ENCODE results near the gene CHSY1. TPM values are rescaled to one million over a fixed set of nuclear protein-coding genes. Genes with fewer than 3 reads are reported as not detected.
A peak's percentile ranks its signal among the peaks of the same experiment; 100 is the strongest.

CHSY1 gene
- total RNA-seq, 2 donors from 2014 or later = 10.6 to 11.7 TPM

DNA sequence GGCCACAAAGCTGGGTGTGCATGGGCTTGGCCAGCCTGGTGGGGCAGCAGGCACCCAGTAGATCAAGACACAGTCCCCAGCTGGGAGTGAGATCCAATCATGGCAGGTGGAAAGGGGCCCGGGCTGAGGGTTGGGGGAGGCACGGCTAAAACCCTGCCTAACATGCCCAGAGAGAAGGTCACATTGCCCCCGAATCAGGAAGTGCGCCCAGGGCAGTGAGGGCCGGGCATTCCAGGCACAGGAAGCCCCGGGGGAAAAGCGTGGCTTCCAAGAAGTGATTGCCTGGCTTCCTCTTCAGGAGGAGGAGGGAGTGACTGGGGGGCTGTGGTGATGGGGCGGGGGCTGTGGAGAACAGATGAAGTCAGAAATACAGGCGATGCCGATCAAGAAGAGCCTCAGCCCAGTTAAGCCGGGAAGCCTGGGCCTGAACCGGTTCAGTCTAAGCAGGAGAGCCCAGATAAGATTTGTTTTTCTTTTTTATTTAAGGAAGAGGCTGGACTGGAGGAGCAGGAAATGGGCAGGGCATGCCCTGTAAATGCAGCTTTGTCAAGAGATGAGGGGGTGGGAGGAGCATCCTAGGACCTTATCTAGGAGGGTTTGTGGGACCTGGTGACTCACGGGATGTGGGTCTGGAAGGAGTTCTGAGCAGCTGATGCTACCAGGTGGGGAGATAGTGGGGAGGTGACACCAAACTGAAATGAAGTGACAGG, 83.9 kb downstream of the CHSY1 start:
- ATAC-seq (peak; percentile 90), DNase-seq (peak; percentile 33 to 64)
- intact Hi-C loops (cut with DNase I, micrococcal nuclease) = no loop called here

DNA sequence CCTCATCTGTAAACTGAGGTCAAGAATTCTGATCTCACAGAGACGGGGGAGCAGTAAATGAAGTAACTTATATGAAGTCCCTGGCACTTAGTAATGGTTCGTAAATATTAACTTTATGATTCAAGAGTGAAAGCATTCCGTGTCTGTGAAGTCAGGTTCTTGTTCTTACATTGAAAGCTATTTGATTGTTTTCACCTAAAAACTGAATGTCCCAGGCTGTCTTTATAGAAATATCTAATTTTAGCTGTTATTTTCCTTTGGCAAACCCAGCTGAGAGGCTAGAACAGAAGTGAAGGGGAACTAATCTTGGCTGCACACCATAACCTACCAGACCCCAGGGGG, 84.5 kb downstream of the CHSY1 start:
- ATAC-seq (no peak), DNase-seq (no peak)
- intact Hi-C loops (cut with DNase I, micrococcal nuclease) = no loop called here

DNA sequence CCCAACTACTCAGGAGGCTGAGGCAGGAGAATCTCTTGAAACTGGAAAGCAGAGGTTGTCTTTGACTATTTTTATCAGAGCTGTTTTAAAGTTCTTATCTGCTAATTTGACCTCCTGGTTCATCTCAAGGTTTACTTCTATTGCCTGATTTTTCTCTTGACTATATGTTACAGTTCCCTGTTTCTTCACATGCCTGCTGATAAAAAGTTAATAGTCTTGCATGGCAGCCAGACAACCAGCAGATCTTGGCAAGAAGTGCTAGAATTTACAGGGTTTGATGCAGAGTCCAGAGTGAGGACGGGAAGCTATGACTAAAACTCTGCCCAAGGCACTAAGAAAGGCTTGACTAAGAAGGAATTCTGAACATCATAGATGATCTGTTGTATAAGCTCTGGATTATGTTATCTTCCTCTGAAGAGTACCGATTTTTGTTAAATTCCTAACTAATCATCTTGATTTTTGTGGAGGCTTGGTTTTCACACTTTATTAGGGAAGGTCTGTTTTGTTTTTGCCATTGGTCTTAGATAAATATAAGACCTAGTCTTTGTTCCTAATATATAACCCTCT, 85.9 kb downstream of the CHSY1 start:
- DNase-seq = no peak

DNA sequence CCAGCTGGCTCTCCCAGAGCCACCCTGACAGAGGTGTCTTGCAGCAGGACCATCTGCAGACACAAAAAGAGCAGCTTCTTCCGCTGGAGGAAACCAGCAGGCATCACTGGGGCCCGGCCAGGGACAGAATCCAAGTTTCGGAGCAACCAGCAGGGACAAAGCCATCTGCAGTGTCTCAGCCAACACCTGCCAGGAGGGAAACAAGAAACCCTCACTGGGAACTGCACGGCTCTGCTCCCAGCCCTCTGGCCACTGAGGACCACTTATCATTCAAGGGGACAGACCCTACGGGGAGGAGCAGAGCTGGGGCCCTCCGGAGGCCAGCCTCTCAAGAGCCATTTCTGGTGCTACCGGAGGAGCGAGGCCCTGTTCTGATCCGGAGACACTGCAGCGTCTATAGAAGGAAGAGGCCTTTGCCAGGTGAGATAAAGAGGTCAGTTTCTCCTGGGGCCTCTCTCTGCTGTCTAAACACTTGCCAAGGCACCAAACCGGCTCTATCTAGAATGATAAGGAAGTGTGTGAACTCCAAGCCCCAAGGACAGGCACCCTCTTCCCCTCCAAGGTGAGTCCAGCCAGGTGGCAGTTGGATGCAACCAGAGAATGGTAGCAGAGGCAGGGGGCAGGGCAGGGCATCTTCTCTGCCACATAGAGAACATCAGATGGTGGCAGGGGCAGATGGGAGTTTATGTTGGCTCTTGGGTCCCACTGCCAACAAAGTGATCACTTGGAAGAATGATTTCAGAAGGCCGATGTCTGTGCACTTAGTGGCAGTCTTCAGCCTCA, 89.0 kb downstream of the CHSY1 start:
- ATAC-seq (no peak), DNase-seq (no peak)
- intact Hi-C loops (cut with DNase I, micrococcal nuclease) = no loop called here

More for the DNA sequence above, 85.9 kb downstream of the CHSY1 start:
- intact Hi-C loops (cut with DNase I, micrococcal nuclease) = no loop called here
- no peak for ATAC-seq

DNA sequence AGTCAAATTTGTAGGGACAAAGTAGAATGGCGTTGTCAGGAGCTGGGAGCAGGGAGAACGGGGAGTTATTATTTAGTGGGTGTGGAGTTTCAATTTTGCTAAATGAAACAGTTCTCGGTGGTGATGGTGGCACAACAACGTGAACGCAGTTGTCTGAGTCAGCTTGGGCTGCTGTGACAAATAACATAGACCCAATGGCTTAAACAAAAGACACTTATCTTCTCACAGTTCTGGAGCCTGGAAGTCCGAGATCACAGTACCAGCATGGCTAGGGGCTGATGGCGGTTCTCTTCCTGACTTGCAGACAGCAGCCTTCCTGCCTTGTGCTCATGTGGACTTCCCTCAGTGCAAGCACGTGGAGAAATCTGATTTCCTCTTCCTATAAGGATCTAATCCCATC, 90.2 kb downstream of the CHSY1 start:
- no peak for ATAC-seq
- intact Hi-C loops (cut with DNase I, micrococcal nuclease) = no loop called here
- no peak for DNase-seq

DNA sequence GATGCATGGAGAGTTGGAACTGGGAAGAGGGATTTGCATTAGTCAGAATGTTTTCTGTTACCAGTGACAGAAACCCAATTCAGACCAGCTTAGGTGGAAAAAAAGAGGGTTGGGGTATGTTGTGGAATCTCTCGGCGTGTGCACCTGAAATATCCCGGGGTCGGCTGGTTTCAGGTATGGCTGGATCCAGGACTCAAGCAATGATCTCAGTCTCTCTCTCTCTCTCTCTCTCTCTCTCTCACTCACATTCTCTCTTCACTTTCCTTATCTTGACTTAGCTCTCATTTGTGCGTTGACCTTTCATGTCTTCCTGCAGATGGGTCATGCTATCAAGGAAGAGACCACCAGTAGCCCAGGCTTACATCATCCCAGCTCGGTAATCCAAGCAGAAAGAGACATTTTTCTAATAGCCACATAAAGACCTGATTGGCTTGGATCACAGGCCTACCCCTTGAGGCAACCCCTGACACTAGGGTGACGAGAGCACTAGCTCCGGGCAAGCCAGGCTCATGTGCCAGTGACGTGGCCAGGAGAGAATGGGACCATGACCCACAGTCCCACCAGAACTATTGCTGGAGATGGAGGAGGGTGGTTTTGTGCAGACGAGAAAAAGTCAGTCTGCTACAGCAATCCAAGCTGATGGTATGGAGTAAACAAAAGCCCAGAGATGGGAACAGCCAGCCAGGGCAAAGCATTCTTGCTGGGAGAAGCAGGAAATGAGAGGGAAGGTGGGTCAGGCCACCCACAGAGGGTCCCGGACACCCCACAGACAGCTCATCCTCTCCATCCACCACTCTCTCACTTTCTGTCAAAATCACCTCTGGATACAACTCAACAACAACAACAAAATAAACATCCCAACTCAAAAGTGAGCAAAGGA, 91.7 kb downstream of the CHSY1 start:
- DNase-seq (no peak), ATAC-seq (no peak)
- intact Hi-C loops (cut with DNase I, micrococcal nuclease) = no loop called here

DNA sequence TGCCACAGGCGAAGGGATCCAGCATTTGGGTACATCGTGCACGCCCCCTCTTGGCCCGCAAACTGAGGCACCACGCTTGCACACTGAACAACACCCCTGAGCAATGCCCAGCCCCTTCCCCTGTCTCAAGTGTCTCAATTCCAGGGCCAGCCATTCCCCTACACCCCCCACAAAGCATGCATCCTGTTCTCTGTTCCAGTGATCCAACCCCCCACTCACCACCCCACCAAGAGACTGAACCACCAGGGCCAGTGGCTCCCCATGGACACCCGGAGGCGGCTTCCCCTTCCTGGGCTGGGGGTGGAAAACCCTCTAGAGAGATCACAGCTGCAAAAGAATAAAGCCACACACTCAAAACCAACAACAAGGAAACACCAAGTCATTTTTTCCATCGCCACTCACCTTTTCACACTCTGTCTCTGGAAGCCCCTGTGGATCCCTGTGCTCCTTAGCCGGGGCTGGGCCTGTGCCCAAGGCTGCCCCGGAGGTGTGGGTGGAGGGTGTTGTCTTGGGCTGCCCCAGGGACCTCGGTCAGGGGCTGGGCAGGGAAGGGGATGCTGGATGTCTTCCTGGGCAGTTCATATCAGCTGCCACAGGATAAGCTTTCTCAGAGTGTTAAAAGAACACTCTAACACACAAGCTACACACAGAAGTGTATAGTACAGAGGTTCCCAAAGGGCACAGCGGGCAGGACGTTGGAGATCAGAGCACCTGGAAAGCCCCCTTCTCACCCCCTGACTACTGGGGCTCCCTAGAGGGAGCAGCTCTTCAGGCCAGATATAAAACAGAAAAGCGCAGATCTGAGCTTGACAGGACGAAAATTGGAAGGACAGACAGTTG, 92.5 kb downstream of the CHSY1 start:
- no peak for DNase-seq
- intact Hi-C loops (cut with DNase I, micrococcal nuclease) = no loop called here
- no peak for ATAC-seq

DNA sequence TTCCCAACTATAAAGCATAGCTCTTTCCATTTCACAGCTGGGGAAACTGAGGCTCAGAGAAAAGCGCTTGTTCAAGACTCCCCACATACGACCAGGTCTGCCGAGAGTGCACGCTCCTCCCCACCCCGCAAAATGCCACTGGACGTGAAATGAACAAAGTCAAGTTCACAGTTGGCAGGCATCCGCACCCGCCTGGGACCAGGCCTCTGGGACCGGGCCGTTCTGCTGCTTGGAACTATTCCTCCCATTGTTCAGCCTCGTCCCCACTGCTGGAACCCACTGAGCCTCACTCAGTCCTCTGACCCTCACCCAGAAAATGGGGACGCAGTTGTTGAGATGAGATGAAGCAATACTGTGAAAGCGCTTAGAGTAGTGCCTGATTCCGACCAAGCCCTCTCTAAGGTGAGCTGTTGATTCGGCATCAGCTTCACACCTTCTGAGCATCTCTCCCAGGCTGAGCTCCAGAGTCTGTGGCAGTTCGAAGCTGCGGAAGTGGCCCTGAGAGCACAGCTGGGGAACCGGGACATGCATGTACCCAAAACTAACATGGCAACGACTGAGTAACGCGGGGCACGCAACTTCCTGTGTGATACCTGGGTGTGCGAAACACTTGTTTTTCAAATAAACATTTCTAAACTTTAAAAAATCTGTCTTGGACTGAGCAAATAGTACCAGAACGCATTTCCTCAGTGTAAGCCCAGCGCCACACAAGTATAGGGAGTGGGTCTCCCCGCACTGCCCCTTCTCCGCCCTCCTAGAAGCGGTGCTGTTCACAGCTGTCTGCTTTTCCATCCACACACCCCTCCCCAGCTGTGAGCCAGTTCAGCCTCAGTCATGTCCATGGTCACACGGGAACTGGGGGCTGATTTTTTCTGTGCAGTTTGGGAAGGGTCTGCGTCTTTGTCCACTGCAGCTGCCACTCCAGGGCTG, 93.4 kb downstream of the CHSY1 start:
- intact Hi-C loops (cut with DNase I, micrococcal nuclease) = no loop called here
- ATAC-seq = no peak

DNA sequence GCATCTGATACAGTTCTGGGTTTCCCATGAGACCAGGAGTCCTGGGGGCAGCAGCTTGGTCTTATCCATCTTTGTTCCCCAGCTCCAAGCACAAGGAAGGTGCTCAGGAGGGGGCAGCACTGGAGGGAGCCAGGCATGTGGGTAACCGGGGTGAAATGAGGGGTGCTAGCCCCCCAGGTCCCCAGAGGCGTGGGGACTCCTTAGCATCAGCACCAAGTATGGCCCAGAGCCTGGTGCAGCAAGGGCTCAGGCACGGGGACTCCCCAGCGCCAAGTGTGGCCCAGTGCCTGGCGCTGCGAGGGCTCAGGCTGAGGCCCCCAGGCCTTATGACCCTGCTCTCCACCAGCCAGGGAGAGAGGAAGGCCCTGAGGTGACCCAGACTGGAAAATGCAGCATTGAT, 94.1 kb downstream of the CHSY1 start:
- intact Hi-C loops (cut with DNase I, micrococcal nuclease) = no loop called here
- DNase-seq (no peak), ATAC-seq (no peak)

More for the DNA sequence above, 93.4 kb downstream of the CHSY1 start:
- no peak for DNase-seq

DNA sequence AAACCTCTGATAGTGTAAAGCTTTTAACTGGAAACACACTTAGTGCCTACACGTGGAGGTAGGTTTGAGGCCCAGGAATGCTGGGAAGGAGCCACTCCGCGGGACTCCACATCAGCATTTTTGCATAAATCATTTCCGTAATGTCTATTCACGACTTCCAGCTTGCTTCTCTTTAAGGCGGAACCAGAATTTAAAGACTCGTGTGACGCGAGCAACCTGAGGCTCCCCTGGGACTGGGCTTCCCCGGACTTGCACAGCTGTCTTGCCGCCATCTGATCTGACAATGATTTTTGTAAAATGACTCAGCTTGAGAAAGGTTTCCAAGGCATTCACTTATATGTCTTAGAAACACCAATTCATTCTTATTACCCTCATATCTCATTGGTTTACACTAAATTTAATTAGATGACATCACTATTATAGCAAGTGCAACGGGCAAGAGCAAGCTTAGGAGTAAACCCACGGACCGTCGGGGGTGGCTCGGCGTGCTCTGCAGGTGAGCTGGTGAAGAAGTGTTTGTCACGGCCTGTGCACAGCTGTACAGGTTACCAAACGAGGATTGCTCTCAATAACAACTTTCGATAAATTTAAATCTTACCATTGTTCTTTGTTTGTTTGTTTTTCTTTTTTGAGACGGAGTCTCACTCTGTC, 95.2 kb downstream of the CHSY1 start:
- no peak for DNase-seq
- no peak for ATAC-seq

DNA sequence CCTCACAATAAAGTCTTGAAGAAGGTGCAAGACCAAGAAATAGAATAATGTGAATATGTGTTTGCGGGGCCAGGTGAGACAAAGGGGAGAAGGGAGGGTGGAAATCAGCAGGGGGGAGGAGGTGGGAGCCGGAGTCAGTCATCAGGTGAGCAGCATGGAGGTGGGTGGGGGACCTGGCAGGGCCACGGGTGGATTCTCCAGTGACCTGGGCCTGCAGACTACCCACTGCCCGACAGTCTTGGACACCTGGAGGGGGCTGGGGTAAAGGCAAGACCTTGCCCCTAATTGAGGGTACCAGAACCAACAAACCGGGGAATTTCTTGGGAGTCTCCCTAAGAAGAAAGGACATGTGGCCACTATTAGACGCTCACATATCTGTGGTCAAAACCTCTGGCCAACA, 95.8 kb downstream of the CHSY1 start:
- intact Hi-C loops (cut with DNase I, micrococcal nuclease) = no loop called here
- DNase-seq = no peak
- ATAC-seq = no peak

More for the DNA sequence above, 95.2 kb downstream of the CHSY1 start:
- intact Hi-C loops (cut with DNase I, micrococcal nuclease) = no loop called here

DNA sequence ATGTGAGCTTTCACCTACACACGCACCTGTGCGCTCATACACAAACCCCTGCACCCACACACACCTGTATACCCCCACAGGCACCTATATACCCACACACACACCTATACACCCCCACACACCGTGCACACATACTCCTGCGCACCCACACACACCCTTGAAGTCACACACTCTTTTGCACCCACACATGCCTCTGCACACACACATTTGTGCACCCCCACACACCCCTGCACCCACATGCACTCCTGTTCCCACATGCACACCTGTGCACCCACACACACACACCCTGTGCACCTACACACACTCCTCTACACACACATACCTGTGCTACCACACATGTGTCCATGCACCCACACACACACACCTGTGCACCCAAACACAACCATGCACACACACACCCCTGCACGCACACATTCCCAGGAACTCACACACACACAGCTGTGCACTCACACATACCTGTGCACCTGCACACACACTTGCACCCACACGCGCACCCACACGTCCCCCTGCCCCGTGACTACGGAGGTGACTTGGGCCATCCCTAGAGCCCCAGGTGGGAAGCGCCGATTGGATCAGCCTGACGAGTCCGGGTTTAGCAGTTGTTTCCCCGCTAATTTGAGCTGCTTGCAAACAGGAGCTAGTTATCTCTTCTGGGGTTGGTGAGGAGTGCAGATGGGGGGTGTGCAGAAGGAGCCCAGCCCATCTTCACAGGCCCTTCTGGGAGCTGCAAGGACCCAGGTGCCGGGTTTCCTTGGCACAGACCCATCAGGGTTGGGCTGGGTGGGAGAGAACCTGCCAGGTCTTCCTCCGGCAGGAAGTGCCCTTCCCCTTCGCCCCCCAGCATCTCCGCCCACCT, 97.8 kb downstream of the CHSY1 start:
- DNase-seq = no peak

DNA sequence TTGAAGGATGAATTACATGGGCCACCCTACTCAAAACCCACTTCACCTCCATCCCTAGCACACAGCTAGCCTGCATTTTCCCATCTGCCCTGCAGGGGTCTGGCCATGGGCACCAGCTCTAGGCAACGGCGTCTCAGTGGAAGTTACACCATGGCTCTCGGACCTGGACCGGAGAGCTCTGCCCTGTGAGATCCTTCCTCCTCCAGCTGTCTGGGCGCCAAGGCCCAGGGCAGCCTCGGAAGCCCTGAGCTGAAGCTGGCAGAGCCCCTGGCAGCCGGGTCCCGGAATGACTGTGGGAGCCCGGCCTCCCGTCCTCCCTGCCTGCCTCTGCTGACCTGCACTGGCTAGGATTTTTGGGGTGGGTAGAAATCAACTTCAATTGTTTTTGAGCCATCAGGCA, 98.9 kb downstream of the CHSY1 start:
- DNase-seq (no peak), ATAC-seq (no peak)
- intact Hi-C loops (cut with DNase I, micrococcal nuclease) = no loop called here

More for the DNA sequence above, 97.8 kb downstream of the CHSY1 start:
- ATAC-seq = no peak
- intact Hi-C loops (cut with DNase I, micrococcal nuclease) = no loop called here

DNA sequence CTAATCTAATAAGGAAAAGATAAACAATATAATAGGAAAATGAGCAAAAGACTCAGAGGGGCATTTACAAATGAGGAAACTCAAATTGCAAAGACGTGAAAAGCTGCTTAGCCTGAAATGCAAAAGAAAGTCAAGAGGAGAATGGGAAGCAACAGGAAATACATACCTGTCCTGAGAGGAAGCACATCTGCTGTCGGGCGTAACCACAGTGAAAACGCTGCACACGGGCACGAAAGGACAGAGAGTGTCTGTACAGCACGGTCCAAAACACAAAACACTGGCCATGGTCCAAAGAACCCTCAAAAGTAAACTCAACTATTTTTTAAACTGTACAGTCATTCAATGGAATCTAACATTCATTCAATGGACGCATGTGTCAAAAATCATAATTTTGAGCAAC, 100.6 kb downstream of the CHSY1 start:
- no peak for DNase-seq
- intact Hi-C loops (cut with DNase I, micrococcal nuclease) = no loop called here
- no peak for ATAC-seq

DNA sequence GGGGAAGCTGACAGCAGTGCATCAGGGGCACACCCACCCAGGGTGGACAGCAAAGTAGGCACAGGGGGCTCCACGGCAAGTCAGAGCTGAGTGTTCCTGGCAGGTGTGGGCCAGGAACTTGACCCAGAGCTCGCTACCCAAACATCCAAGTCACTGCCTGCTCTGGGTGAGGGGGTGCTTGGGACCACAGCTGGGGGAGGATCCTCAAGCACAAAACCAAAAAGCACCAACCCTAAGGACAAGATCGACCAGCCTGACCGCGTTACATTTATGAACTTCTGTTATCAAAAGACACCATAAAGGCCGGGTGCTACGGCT, 101.2 kb downstream of the CHSY1 start:
- intact Hi-C loops (cut with DNase I, micrococcal nuclease) = no loop called here
- no peak for ATAC-seq
- no peak for DNase-seq

Measured in left colon (tissue), 2 donors.